Tibial nerve (tissue), 4 donors: ENCODE results near the gene ZBTB7C. TPM values are rescaled to one million over a fixed set of nuclear protein-coding genes. Genes with fewer than 3 reads are reported as not detected.

Source experiments
- DNase-seq, 2 donors: peaks; one replicate each; pipeline ENCODE4 v3.0.0-alpha.2; 2019; ENCODE audit warnings: low spot score in 2 of 2
- H3K27ac ChIP-seq, 4 donors: fragments of 200-600 bp; sonication (generic) in 3 of 4; one replicate each; pipeline ENCODE4 v1.5.1; 2017 to 2019; ENCODE audit warnings: mild to moderate bottlenecking in 1 of 4
- H3K27me3 ChIP-seq, 2 donors: fragments of 200-600 bp; sonication (generic) in 1 of 2; one replicate each; pipeline versions ENCODE4 v1.5.1 to v1.6.0; 2017 to 2019
- H3K36me3 ChIP-seq, 3 donors: fragments of 200-600 bp; sonication (generic); one replicate each; pipeline ENCODE4 v1.5.1; 2018 to 2019
- H3K4me1 ChIP-seq, 4 donors: fragments of 200-600 bp; sonication (generic) in 3 of 4; one replicate each; pipeline ENCODE4 v1.5.1; 2017 to 2019
- H3K4me3 ChIP-seq, 4 donors: fragments of 200-600 bp; sonication (generic) in 3 of 4; one replicate each; pipeline ENCODE4 v1.5.1; 2017 to 2019; ENCODE audit warnings: mild to moderate bottlenecking in 1 of 4, moderate library complexity in 1 of 4
- H3K9me3 ChIP-seq, 4 donors: fragments of 200-600 bp; sonication (generic) in 3 of 4; one replicate each; pipeline ENCODE4 v1.5.1; 2017 to 2019
- CTCF ChIP-seq, 5 experiments: fragments of 200-600 bp in 3 of 5; fragments of 450-650 bp in 2 of 5; sonication (generic) in 3 of 5; IDR thresholded peaks; one replicate each; pipeline ENCODE4 v1.5.1; 2016 to 2019; ENCODE audit warnings: antibody characterized with exemption in 5 of 5, mild to moderate bottlenecking in 3 of 5, moderate library complexity in 2 of 5
- EP300 ChIP-seq, 2 donors: sonication (generic); formaldehyde crosslinking; IDR thresholded peaks; one replicate each; pipeline ENCODE4 v1.6.1; 2017; ENCODE audit warnings: antibody characterized with exemption in 2 of 2, mild to moderate bottlenecking in 1 of 2
- POLR2A ChIP-seq, 2 donors: fragments of 450-650 bp; IDR thresholded peaks; one replicate each; pipeline ENCODE4 v1.6.1; 2017; ENCODE audit warnings: antibody characterized with exemption in 2 of 2, mild to moderate bottlenecking in 2 of 2, moderate library complexity in 2 of 2
- WGBS, 2 donors: methylation state at CpG; one replicate each; pipeline ENCODE4 v1.1.5; 2018; 5-methylcytosine and 5-hydroxymethylcytosine counted together
- total RNA-seq, 4 donors: library from RNA; depleted of rRNA; stranded (reverse); fragments of >200 nt; gene quantifications; one replicate each; pipeline ENCODE4 v1.1.0, GENCODE V29; 2016

Gene ZBTB7C
- total RNA-seq, 4 donors from 2014 or later, result 24.6 to 95.0 (median 75.3) TPM

- Histone ChIP-seq H3K36me3 (no peaks in the 10 kb centered on the region), H3K27ac (no peak overlapping the region), H3K9me3 (no peaks in the 10 kb centered on the region), H3K4me3 (no peak overlapping the region), H3K4me1 (peaks cover 0 to 6% (median 0%) of the 10 kb centered on the region in 4 donors), H3K27me3 (no peaks in the 10 kb centered on the region)
- no peak for TF ChIP-seq POLR2A (IDR thresholded peaks at IDR 0.05)
- TF ChIP-seq EP300 (IDR thresholded peaks at IDR 0.05), result no peak
- no peak for TF ChIP-seq CTCF (IDR thresholded peaks at IDR 0.05)
- no peak for DNase-seq
- 84% methylated on average over 1 of the region's 1 CpG for WGBS, 2 donors
Measured at GRCh38 chr18:48250362-48250907, 158.7 kb downstream of the ZBTB7C start.

GRCh38 chr18:48249854-48250253 lies 159.3 kb downstream of the ZBTB7C start:
- peaks cover 0 to 6% (median 0%) of the 10 kb centered on the region in 4 donors for H3K4me1 ChIP-seq
- TF ChIP-seq CTCF (IDR thresholded peaks at IDR 0.05) (no peak), EP300 (IDR thresholded peaks at IDR 0.05) (no peak), POLR2A (IDR thresholded peaks at IDR 0.05) (no peak)
- no peak overlapping the region for H3K4me3 ChIP-seq
- 79% methylated on average over 5 of the region's 5 CpGs for WGBS, 2 donors
- H3K27ac ChIP-seq, result no peak overlapping the region
- no peaks in the 10 kb centered on the region for H3K36me3 ChIP-seq
- H3K9me3 ChIP-seq, result no peaks in the 10 kb centered on the region
- H3K27me3 ChIP-seq, result no peaks in the 10 kb centered on the region
- DNase-seq, result no peak

- Histone ChIP-seq H3K36me3 (no peaks in the 10 kb centered on the region), H3K27ac (no peak overlapping the region), H3K9me3 (peaks cover 0 to 12% (median 0%) of the 10 kb centered on the region in 4 donors), H3K4me1 (no peaks in the 10 kb centered on the region), H3K4me3 (no peak overlapping the region), H3K27me3 (no peaks in the 10 kb centered on the region)
- no peak for DNase-seq
- TF ChIP-seq POLR2A (IDR thresholded peaks at IDR 0.05), result no peak
- TF ChIP-seq EP300 (IDR thresholded peaks at IDR 0.05), result no peak
- no peak for TF ChIP-seq CTCF (IDR thresholded peaks at IDR 0.05)
Measured at GRCh38 chr18:48244530-48244929, 164.7 kb downstream of the ZBTB7C start.

- no peak overlapping the region for H3K4me3 ChIP-seq
- WGBS, 2 donors, result 31 to 49% methylated on average over 3 of the region's 3 CpGs
- H3K9me3 ChIP-seq, result peaks cover 0 to 23% (median 0%) of the 10 kb centered on the region in 4 donors
- no peaks in the 10 kb centered on the region for H3K36me3 ChIP-seq
- peak overlapping the region in 1 of 4 donors; percentile 1 for H3K27ac ChIP-seq
- no peak for DNase-seq
- no peak for TF ChIP-seq POLR2A (IDR thresholded peaks at IDR 0.05)
- no peak for TF ChIP-seq EP300 (IDR thresholded peaks at IDR 0.05)
- TF ChIP-seq CTCF (IDR thresholded peaks at IDR 0.05), result no peak
- peaks cover 0 to 11% (median 0%) of the 10 kb centered on the region in 4 donors for H3K4me1 ChIP-seq
- no peaks in the 10 kb centered on the region for H3K27me3 ChIP-seq
Measured at GRCh38 chr18:48238636-48239035, 170.5 kb downstream of the ZBTB7C start.

GRCh38 chr18:48238206-48238605 lies 171.0 kb downstream of the ZBTB7C start:
- 60 to 63% methylated on average over 3 of the region's 3 CpGs for WGBS, 2 donors
- Histone ChIP-seq H3K36me3 (no peaks in the 10 kb centered on the region), H3K27ac (peak overlapping the region in 1 of 4 donors; percentile 1), H3K4me3 (no peak overlapping the region), H3K27me3 (no peaks in the 10 kb centered on the region), H3K4me1 (peaks cover 0 to 11% (median 0%) of the 10 kb centered on the region in 4 donors), H3K9me3 (peaks cover 0 to 23% (median 0%) of the 10 kb centered on the region in 4 donors)
- TF ChIP-seq EP300 (IDR thresholded peaks at IDR 0.05), result no peak
- no peak for TF ChIP-seq POLR2A (IDR thresholded peaks at IDR 0.05)
- TF ChIP-seq CTCF (IDR thresholded peaks at IDR 0.05), result no peak
- DNase-seq, result no peak
